GM21786 (cell line): Measurements from ENCODE around the gene E2F1.
"Not testable (repeated sequence)": the region's sequence is repeated elsewhere in the genome, so short reads cannot be mapped to it uniquely, and the experiment has no call there.

ENCODE experiments used
- ATAC-seq: cut with Tn5 transposase; IDR thresholded peaks from one replicate; pipeline ENCODE4 v1.9.1; 2021; ENCODE audit not compliant: unreplicated experiment

The E2F1 gene

GRCh38 chr20:33659341-33660034 lies 26.7 kb downstream of the E2F1 start:
- no peak for ATAC-seq

DNA sequence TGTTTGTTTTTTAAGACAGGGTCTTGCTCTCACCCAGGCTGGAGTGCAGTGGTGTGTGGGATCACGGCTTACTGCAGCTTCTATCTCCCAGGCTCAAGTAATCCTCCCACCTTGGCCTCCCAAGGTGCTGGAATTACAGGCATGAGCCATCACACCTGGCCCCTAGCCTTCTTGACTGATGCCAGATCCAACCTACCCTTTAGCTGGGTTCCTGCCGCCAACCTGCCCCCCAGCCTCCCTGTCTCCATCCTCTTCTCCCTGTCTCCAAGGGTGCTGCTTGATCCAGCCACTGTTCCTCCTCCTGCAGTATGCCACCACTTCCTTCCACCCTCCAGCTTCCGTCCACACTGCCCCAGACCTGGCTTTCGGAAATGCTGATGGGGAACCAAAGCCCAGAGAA lies 27.3 kb downstream of the E2F1 start:
- no peak for ATAC-seq

- ATAC-seq, result no peak
Measured at GRCh38 chr20:33658510-33658909, 27.7 kb downstream of the E2F1 start.

GRCh38 chr20:33657704-33658095 lies 28.5 kb downstream of the E2F1 start:
- ATAC-seq, result no peak

- no peak for ATAC-seq
Measured at GRCh38 chr20:33656783-33657703, 29.1 kb downstream of the E2F1 start.

- no peak for ATAC-seq
Measured at GRCh38 chr20:33656010-33656782, 30.0 kb downstream of the E2F1 start.

GRCh38 chr20:33655164-33655563 lies 31.0 kb downstream of the E2F1 start:
- no peak for ATAC-seq

DNA sequence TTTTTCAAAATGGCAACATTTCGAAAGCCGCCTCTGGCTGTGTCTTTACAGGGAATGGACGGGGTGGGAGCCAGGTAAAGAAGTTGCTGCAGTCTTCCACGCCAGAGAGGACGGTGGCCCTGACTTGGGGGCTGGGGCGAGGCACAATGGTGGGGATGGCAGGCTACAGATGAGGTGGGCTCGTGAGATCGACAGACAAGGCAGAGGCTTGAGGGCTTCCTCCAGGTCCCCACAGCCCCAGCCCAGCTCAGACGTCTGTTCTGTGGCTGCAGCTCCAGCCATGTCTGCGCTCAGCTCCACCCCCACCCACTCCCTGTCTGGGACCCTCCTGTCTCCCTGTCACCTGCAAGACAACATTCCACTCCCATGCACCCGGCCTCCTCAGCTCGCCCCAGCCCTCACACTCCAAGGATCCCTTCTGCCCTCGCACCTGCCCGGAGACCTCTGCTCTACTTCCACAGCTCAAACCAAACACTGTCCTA lies 31.5 kb downstream of the E2F1 start:
- ATAC-seq, result no peak

- no peak for ATAC-seq
Measured at GRCh38 chr20:33653900-33654596, 32.1 kb downstream of the E2F1 start.

- ATAC-seq, result no peak
Measured at GRCh38 chr20:33653218-33653899, 32.8 kb downstream of the E2F1 start.

DNA sequence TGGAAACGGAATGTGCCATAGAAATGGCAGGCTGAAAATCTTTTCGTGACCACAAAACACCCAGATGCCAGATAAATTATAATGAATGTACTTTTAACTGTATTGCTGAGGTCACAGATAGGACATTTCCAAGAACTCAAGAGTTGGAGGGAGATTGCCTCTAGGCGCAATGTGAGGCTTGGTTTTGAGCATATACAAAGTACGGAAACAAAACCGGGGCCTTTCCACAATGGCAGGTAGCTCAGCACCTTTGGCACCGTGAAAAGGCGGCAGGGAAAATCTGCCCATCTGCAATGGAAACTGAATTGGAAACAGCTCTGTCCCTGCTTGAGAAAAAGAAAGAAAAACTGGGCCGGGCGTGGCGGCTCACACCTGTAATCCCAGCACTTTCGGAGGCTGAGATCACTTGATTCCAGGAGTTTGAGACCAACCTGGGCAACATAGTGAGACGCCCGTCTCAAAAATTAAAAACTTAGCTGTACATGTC lies 34.6 kb downstream of the E2F1 start:
- ATAC-seq, result no peak

- no peak for ATAC-seq
Measured at GRCh38 chr20:33650753-33651561, 35.2 kb downstream of the E2F1 start.

GRCh38 chr20:33650111-33650752 lies 36.0 kb downstream of the E2F1 start:
- no peak for ATAC-seq

GRCh38 chr20:33649201-33649681 lies 36.9 kb downstream of the E2F1 start:
- ATAC-seq, result no peak

DNA sequence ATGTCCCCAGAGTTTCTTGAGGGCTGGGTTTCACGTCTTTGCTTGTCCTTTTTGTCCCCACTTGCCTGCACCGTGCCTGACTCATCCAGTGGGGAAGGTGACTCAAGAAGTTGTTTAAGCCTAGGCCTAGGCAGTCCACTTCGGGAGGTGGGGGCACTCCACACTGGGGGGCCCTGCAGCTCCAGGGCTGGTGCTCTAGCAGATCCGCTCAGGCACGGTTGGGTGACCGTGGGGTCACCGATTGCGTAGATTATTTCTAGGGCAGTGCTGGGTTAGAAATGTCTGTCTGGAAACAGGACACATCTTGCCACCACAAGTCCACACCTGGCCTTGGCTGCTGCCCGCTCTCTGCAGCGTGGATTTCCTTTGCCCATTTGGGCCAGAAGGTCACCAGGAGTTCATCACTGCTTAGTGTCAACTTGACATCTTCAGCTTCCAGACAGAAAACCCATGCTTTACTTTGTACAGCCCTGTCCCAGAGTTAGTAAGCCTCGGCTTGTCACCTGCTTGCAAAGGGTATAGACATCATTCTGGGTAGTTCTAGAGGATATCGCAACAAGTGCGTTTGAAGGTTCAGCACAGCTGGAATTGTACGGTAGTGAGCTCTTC lies 37.7 kb downstream of the E2F1 start:
- ATAC-seq, result no peak

GRCh38 chr20:33647603-33648395 lies 38.4 kb downstream of the E2F1 start:
- ATAC-seq, result peak; percentile 85

DNA sequence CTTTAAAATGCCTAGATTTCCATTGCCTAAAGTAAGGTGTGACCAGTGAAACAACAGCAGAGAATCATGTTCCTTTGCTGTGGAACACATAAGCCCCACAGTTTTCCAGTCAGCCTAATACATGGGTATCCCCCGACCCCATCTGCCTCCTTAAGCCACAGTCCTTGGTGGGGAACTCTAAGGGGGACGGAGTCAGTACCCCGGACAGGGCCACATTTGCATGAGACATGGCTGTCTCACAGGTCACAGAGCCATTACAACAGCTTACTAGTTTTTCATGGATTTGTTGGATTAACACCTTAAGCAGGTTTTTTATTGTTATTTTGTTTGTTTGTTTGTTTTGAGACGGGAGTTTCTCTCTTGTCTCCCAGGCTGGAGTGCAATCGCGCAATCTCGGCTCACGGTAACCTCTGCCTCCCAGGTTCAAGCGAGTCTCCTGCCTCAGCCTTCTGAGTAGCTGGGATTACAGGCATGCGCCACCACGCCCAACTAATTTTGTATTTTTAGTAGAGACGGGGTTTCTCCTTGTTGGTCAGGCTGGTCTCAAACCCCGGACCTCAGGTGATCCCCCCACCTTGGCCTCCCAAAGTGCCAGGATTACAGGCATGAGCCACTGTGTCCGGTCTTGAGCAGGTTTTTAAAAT lies 39.1 kb downstream of the E2F1 start:
- not testable (repeated sequence) for ATAC-seq
